Cerebellar nuclear complex (tissue), 1 donor: Measurements from ENCODE around the gene GDF7.

Experiments
- DNase-seq, 2 experiments: peaks; one replicate each; lab custom pipeline; 2025; lab: John Stamatoyannopoulos, UW

Gene GDF7

DNA sequence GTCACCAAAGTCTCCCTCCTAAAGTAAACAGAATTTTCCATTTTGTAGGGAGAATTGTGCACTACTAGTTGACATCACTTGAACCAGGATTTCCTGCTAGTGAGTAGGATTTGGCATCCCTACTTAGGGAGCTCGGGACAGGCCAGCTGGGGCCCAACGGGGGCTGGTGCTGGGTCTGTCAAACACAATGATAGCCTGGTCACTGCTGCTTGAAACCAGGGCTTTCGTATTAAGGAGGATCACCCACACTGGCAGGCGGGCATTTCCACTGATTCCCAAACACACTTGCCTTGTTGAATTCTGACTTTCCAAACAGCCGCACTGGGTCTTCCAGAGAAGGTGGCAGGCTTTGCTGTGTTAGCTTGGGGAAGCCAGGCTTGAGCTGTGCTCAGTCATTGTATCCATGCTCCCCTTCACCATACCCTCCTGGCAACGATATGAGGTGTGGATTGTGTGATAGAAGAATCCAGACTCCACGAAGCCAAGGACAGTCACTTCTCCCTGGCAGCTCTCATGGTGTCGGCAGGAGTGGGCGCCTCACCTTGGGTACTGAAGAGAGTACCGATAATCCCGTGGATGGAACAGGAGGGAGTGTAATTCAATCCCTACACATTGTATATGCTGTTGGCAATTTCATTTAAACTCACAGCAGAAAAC is 7.5 kb downstream of the GDF7 start:
- DNase-seq = no peak

DNA sequence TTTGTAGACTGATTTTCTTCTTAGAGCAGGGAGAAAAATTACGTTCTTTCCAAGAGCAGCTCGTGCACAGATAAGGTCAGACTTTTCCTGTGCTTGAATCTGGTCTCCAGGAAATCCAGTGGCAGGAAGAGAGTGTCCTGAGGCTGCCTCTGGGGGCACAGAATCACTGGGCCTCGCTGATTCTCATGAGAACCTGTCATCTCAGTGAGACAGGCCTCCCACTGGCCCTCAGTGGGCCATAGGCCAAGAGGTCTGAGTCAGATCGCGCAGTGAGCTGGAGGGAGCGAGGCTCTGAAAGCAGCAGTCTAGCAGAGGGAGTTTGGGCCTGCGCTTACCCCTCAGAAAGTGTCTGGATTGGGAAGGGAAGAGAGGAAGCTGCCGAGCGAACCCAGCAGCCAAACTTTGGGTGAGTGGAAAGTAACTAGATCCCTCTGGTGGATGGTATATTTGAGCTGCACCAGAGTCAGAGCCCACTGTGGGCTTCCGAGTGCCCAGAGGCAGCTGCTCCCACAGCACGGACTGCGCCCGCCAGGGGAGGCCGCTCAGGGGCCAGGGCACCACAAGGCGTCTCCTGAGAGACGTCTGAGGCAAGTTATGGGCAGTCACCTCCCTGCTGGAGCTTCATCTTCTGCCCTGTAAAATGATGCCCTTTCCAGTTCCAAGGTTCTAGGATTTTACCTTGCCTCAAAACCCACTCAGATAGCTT is 8.2 kb downstream of the GDF7 start:
- DNase-seq = no peak

DNA sequence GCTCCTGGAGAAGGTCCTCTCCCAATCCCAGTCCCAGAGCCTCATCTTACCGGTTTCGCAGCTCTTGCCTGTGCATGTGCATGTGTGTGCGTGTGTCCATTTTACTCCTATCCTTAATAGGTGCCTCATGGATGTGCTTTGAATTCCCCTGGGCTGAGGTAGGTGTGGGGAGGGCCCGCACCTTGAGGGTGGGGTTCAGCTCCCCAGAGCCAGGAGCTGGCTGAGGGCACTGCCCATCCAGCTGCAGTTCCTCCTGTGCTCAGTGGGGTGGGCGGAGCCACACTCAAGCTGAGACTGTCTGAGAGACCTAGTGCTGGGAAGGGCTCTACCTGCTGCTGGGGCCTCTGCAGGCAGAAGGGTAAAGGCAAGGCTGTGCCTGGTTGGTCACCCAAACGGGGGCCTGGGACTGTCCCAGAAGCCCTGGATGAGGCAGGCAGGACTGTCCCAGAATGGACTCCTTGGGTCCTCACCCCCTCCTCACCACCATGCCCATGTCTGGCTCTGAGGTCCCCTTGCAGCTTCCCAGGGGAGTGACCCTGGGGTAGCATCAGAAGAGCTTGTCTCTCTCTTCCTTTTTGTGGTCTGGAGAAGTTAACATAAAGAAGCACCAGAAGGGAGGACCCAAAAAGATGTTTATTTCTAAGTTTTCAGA is 8.9 kb downstream of the GDF7 start:
- DNase-seq = no peak

DNA sequence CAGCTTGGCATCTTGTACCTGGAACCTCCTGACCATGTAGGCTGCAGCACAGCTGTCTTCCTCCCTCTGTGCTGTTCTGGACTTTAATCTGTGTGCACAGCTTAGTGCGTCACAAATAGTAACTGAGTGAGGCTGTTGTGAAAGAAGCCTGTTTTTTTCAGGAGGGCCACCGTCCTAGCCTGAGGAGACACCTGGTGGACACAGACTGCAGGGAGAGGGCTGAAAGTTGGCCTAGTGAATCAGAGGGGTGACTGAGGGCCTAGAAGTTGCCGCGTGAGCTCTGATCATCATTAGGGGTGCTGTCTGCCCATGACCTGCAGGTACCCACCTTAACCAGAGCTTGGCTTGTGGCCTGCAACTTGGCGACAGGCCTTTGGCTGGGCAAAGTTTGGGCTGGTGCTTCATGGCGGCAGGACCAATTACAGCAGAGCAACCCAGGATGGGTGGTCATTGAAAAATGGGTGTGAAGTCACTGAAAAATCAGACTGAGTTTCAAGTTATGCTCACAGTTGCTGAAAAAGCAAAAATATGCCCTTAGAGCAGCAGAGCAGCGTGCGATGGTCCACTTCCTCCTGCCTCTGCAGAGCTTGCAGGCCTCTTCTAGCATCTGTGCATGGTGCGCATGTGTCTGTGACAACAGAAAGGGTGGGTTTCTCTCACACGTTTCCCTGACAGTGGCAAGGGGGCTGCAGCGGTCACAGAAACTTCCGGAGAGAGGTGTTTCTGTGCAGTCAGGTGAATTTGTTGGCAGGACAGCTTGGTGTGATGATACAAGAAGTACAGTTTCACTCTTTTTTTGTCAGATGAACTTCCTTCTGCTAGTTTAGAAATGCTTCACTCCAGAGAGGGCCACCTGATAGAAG is 9.6 kb downstream of the GDF7 start:
- DNase-seq = no peak

DNA sequence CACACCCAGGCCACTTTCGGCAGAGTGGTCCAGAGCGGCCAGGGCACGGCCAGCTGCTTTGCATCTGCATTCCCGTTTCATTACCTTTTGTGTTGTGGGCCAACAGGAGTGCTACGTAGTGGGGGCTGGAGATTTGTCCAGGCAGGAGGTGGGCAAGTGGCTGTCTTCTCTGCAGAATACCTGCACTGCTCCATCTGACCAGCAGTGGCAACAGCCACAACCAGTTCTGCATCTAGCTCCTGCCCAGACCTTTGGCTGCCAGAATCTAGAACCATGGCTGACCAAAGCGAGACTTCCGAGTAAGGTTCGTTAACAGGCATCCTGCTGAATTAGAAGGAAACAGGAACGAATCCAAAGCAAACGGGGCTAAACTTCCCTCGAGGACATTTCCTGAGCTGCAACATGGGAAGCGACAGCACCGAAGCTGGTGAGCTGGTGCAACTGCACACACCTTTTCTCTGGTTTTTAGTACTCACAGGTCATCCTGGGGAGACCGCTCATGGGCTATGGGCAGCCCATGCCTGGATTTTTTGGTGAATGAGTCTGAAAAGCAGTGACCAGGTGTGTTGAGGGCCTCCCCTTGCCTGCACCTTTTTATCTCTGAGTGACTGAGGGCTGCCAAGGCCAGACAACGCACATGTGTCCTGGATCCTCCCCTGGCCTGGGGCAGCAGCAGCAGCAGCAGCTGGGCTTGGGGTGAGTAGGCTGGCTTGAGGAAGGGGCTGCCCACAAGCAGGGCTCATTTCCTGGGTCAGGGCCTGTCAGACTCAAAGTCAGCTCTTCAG is 10.5 kb downstream of the GDF7 start:
- no peak for DNase-seq

DNA sequence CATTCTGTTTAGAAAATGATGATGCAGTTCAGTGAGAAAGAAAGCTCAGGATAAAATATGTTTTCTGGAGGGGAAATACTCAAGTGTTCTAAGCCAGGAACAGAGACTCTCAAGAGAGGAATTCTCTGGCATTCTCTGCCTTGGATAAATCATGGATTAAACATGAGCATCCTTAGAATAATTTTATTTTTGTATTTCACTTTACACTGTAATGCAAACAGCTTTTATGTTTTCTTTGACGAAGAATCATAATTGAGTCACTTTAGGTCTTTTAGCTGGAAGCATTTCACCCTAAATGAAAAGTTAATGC is 11.1 kb downstream of the GDF7 start:
- DNase-seq = no peak

DNA sequence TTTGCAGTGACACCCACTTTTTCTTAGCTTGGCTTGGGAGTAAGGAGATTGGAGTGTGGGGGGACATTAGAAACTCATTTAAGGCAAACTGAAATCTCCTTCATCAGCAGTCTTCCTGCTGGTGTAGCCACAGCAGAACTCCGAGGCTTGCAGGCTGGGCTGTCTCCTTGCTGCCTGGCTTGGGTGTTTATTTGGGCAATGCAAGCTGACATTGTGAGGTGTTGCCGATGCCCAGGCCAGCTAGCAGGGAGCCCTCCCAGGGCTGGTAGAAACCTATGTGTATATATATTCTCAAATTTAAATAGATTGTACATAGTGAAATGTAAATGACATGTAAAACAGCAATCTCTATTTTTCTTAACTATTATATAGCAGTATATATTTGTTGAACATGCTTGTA is 11.8 kb downstream of the GDF7 start:
- no peak for DNase-seq

DNA sequence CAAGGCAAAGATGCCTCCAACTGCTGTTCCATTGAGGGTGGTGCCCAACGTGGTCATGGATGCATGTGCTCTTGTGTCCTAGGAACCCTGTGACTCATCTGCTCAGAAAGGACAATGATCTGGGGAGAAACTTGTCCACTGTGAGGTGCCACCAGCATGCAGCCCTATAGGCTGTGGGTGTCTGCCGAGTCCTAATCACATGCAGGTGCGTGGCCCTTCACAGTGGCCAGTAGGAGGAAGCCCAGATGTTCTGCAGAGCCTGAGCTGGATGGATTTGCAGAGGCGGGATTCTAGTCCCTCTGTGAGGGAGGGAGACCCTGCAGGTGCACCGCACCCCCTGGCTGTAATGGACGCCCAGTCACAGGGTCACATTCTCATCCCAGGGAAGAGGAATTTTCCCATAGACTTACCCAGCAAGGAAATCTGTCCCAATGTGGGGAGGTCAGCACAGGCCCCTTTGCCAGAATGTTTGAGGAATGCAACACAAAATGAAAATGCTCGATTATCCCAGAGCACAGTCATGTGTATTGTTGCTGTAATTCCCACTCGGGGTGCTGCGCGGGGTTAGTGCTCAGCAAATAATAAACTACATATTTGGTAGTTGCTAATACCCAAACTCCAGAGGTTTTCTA is 13.9 kb downstream of the GDF7 start:
- DNase-seq = no peak

DNA sequence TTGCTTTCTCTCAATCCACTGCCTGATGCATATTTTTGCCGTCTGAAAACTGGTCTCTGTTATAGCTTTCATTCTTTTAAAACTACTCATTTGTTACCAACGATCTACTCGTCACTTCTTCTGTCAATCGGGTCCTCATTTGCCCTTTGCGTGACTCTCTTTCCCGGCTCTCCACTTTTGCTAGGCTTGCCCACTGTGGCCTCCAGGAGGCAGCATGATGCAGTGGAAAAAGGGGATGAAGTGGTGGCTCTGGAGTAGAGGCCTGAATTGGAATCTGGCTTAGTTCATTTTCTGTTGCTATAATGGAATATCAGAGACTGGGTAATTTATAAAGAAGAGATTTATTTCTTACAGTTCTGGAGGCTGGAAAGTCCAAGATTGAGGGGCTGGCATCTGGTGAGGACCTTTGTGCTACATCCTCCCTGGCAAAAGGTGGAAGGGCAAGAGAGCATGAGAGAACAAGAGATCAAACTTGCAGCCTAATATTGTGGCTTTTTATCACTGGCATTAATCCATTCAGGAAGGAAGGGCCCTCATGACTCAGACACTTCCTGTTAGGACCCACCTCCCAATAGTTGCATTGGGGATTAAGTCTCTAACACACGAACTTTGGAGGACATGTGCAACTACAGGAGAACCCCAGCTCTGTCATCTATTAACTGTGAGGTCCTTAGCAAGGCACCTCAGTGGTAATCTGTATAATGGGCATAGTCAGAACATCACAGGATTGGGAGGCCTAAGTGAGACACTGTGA is 15.4 kb downstream of the GDF7 start:
- no peak for DNase-seq

DNA sequence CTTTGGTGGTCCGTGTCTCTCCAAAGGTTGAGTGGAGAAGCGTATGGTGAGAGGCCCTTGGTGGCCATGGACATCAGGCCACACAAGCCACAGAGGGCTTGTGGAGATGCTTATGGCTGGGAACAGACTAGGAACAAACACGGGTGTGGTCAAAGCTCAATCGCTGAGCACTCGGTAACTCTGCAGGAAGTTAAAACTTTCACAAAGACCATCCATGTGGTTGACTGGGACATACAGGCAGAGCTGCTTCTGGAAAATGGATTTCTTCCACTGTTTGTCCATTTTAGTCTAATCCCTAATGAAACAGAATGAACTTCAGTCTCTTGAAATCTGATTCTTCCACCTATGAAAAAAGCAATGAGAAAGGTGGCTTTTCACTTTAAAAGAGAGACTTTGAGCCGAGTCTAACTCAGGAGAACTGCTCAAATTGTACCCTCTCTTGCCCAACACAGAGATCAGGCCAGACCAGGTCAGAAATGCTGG is 17.7 kb downstream of the GDF7 start:
- DNase-seq = no peak

DNA sequence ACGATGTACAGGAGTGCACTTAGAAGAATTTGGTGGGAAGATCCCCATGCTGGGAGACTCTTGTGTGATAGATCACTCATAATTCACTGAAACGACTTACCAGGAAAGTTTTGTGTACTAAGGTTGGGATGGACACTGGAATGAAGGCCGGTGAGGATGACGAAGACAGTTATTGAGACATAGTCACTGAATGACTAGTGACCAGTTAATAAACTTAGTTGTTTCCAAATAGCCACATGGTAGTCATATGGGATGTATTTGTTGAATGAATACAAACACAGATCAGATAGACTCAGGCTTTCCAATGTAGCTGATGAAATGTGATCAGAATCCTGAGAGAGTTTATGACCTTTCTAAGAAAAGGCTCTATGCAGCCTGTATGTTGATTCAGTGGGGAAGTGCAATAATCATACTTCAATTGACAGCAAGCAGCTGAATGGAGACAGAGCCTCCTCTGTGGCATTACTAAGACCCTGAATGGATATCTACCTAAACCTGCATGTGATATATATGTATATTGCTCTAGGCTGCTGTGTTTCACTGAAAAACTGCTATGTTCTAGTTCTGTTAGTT is 20.4 kb downstream of the GDF7 start:
- DNase-seq = no peak

DNA sequence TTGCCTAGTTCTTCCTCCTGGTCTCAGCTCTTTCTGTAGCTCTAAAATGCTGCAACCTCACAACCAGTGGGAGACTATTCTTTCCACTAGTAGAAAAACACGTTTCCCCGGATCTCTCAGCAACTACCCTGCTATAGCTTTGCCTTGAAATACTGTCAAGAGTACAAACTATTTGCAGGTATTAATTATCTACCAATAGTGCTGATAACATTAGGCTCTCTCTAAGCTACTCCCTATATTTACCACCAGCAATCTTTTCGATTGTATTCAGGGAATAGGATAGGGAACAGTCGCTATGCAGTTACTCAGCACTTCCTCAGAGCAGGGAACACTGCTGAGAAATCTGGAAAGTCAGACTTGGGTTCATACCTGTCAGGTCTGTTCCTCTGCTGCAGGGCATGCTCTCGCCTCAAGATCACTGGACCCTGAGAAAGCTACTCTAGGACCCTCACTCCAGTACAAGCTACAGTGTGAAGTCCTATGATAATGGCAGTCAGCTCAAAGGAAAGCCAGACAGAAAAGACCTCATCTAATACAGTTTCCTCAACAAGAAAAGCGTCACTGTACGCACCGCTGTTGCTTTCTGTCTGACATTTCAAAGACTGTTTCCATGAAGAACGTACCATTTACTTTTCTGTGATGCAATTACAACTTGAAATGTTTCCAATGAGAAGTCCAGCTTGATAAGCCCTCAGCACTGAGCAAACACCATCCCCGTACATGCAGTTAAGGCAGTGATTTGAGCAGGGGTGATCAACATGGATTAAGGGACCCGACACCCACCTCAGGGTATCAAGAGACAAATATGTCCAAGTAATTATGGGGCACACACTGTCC is 22.7 kb downstream of the GDF7 start:
- DNase-seq = no peak

DNA sequence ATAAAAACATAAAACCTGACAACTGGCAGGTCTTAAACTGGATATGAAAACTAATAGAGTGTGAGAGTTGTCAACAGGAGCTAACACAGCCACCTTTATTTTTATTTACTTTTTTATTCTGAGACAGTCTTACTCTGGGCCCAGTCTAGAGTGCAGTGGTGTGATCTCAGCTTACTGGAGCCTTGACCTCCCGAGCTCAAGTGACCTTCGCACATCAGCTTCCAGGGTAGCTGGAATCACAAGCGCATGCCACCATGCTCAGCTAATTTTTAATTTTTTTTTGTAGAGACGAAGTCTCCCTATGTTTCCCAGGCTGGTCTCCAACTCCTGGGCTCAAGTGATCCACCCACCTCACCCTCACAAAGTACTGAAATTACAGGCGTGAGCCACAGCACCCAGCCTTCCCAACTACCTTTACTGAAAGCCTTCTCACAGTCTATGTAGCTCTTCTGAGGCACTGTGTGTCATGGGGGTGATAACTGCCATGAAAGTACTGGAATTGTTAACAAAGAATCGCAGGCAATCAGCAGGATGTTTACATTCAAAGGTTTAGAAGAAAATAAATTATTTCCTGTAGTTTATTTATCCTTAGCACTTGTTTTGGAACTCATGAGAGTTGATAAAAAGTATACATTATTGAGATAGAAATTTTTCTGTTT is 24.3 kb downstream of the GDF7 start:
- DNase-seq = no peak

DNA sequence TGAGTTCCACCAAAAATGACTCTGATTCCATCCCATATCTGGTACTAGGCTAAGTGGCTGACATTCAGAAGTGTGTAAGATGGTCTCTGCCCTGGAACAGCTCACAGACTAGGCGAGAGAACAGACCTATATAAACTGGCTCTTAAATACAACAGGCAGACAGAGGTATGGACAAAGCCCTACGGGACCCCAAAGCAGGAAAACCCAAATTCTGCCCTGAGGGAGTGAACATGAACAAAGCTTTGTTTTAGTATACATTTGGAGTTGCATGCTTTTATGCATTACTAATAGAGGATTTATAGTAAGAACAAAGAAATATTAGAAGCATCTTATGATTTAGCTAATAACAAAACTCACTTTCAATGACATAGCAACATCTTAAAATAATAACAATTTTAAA is 25.1 kb downstream of the GDF7 start:
- no peak for DNase-seq

DNA sequence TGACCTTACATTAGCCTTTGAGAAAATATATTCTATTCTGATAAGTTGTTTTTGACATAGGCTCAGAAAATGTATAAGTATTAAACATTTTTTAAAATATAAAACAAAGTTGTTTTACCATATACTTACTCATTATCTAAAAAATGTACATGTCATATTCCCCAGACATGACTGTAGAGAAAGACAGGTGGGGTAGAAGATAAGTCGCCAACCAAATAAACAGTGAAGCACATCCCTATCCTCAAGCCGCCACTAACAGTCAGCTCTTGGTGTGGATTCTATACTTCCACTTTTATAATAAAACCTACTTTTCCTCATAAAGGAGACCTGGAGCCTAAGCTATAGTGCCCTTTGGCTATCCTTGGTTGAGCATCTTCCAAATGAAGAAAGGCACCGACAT is 26.4 kb downstream of the GDF7 start:
- no peak for DNase-seq

DNA sequence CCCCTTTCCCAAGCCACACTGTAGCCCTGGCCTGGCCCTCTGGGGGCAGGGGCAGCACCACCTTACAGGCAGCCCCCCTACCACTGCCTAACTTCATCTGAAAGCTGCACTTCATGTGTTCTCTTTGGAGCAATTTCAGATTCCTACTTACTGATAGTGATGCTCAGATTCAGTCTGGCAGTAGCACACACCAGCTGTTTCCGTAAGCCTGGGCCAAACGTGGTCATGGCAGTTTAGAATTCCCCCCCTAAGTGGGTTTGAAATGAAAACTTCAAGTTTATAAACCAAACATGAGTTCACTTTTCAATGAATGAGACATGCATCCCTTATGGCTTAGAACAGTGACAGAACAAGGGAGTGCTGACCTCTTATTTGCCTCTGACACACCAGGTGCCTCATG is 29.4 kb downstream of the GDF7 start:
- no peak for DNase-seq

DNA sequence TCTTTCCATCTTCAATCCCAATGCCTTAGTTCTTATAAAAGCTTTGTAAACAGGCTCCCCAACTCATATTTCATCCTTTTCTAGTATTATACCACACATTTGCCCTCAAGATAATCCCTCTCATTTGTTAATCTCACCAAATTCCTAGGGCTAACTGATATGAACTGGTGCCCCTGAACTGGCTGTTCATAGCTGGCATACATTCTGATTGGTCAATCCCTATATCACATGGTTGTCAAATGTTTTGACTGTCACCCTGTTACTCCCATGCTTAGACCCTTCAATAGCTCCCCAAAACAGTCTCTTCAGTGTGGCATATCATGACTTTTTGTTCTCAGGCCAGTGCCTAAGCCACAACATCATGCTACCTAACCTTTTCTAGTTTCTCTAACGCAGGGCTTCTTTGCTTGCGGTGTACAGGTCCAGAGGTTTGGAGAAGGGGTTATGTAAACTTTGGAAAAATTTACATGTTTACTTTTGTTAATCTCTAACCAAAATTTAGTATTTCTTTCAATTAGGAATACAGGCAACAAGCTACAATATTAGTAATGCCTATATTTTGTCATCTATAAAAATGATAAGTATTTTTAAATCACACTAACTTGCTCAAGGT is 30.5 kb downstream of the GDF7 start:
- no peak for DNase-seq

DNA sequence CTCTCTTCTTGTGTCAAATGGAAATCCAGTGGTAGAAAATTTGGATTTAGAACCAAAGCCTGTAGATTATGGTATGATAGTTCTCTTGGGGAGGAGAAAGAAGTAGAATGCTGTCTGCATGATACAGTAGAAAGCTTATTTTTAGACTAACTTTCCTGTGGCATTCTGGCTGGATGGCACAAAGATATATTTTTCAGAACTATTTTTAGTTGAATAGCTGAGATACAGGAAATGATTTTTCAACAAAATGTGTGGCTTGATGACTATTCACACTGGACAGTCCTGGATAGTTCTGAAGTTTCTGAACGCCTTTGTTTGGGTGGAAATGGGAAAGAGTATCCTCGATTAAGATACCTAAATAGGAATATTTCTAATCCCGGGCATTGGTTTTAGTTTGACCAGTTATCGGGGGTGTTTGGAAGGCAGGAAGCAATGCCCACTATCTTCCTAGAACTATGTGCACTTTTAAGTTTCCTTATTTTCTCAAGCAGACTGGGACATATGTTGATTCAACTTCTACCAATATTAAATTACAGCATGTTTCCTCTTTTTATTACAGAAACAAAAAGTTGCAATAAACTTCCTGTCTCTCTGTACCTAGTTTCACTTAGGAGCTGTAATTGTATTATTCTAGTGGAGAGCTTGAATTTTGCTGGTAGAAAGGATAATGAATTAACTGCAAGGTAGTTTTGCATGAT is 32.1 kb downstream of the GDF7 start:
- DNase-seq = no peak
